ENCODE measurements around the gene ARHGEF28. TPM values are rescaled to one million over a fixed set of nuclear protein-coding genes. Genes with fewer than 3 reads are reported as not detected.

ARHGEF28 gene
- polyA plus RNA-seq, 1 experiment: 8.8 TPM

DNA sequence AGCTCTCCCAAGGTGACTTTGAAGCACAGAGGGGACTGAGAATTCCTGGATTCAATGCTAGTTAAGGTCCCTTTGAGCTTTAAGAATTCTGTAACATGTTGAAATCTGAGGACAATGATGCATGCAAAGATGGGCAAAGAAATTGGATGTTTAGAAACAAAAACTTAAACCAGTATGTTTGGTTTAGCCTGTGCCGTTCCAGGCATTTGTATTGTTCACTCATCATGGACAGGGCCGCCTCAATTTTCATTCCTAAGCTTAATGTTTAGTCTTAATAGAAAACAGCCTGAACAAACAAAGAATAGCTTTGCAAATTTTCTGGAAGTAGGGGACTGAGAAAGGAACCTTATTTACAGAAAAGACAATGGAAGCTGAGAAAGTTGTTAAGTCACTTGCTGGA, 267.8 kb downstream of the ARHGEF28 start:
- ChIA-PET CTCF (interaction anchor here (1.4 to 1.8 kb wide), 2 partner anchors 9 to 303 kb away, joined by 5 to 10 read pairs; no protein-coding TSS in a partner anchor), POLR2A (no interaction called here)
- H3K27ac ChIP-seq (ENCODE audit: low read depth, low read length): no peak overlapping the region

DNA sequence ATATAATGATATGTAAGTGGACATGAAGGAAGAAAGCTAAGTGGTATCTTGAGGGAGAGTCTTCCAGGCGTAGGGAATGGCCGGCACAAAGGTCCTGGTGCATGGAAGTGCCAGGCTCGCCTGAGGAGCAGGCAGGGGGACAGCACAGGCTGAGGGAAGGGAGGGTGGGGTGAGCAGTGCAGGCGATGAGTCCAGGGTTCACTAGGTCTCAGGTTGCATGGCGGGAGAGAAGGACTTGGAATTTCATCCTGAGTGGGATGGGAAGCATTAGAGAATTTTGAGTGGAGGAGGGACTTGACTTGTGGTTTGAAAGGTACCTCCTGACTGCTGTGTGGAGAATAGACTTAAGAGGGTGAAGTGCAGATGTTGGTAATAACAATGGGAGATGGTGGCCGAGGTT, 268.9 kb downstream of the ARHGEF28 start:
- no peak for DNase-seq (ENCODE audit: low read depth, low spot score)
- Histone ChIP-seq H3K9me3 (ENCODE audit: control insufficient read depth, insufficient read depth, low read length) (no peaks in the 10 kb centered on the region; the same call in 1 of the 2 replicates), H3K27me3 (ENCODE audit: control insufficient read depth, insufficient read depth, low read length) (no peaks in the 10 kb centered on the region), H3K4me3 (ENCODE audit: low read depth, low read length) (no peak overlapping the region), H3K27ac (ENCODE audit: low read depth, low read length) (no peak overlapping the region)
- CTCF ChIA-PET: interaction anchor here (1.8 kb wide), 1 partner anchor 8 kb away, joined by 10 read pairs; no protein-coding TSS in a partner anchor
- POLR2A ChIA-PET: no interaction called here
- TF ChIP-seq, protein P1, sequence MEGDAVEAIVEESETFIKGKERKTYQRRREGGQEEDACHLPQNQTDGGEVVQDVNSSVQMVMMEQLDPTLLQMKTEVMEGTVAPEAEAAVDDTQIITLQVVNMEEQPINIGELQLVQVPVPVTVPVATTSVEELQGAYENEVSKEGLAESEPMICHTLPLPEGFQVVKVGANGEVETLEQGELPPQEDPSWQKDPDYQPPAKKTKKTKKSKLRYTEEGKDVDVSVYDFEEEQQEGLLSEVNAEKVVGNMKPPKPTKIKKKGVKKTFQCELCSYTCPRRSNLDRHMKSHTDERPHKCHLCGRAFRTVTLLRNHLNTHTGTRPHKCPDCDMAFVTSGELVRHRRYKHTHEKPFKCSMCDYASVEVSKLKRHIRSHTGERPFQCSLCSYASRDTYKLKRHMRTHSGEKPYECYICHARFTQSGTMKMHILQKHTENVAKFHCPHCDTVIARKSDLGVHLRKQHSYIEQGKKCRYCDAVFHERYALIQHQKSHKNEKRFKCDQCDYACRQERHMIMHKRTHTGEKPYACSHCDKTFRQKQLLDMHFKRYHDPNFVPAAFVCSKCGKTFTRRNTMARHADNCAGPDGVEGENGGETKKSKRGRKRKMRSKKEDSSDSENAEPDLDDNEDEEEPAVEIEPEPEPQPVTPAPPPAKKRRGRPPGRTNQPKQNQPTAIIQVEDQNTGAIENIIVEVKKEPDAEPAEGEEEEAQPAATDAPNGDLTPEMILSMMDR (IDR thresholded peaks at IDR 0.05; ENCODE audit: low read depth, low read length): no peak

More for the DNA sequence above, 267.8 kb downstream of the ARHGEF28 start:
- Histone ChIP-seq H3K4me3 (ENCODE audit: low read depth, low read length) (no peak overlapping the region), H3K9me3 (ENCODE audit: control insufficient read depth, insufficient read depth, low read length) (no peaks in the 10 kb centered on the region; the same call in 1 of the 2 replicates), H3K27me3 (ENCODE audit: control insufficient read depth, insufficient read depth, low read length) (no peaks in the 10 kb centered on the region)
- DNase-seq (ENCODE audit: low read depth, low spot score): no peak
- TF ChIP-seq, protein P1 (IDR thresholded peaks at IDR 0.05; ENCODE audit: low read depth, low read length): no peak

DNA sequence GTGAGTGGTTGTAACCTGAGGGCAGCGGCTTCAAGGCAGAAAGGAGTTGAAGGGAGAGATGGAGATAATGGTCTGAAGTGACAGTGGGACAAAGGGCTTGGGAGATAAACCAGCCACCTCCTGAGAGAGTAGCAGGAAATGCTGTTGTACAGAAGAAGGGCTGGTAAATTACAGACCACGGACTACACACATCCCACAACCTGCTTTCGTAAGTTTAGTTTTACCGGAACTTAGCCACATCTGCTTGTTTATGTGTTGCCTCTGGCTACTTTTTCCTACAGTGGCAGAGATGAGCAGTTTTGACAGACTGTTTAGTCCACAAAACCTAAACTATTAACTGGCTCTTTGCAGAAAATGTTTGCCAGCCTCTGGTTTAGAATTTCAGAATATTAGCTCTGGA, 269.5 kb downstream of the ARHGEF28 start:
- Histone ChIP-seq H3K4me3 (ENCODE audit: low read depth, low read length) (no peak overlapping the region), H3K27ac (ENCODE audit: low read depth, low read length) (no peak overlapping the region), H3K27me3 (ENCODE audit: control insufficient read depth, insufficient read depth, low read length) (no peaks in the 10 kb centered on the region), H3K9me3 (ENCODE audit: control insufficient read depth, insufficient read depth, low read length) (no peaks in the 10 kb centered on the region; the same call in 1 of the 2 replicates)
- CTCF ChIA-PET: no interaction called here
- TF ChIP-seq, protein P1 (IDR thresholded peaks at IDR 0.05; ENCODE audit: low read depth, low read length): no peak
- POLR2A ChIA-PET: no interaction called here
- no peak for DNase-seq (ENCODE audit: low read depth, low spot score)

DNA sequence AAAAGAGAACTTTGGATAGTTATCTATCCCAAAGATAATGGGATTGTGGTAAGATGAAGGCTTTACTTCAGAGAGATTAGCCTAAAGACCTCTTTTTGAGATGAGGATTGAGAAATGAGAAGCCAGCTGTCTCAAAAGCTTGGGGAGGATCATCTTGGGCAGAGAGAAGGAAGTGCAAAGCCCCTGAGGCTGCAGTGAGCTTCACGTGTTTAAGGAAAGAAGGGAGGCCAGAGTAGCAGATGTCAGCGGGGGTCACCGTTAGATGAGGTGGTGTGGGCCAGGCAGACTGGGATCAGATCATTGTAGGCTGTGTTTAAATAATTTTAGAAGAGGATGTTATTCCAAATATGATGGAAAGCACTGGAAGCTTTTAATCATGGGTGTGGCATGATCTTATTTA, 270.1 kb downstream of the ARHGEF28 start:
- CTCF ChIA-PET: no interaction called here
- TF ChIP-seq, protein P1 (IDR thresholded peaks at IDR 0.05; ENCODE audit: low read depth, low read length): no peak
- no peak overlapping the region for H3K27ac ChIP-seq (ENCODE audit: low read depth, low read length)
- no peak for DNase-seq (ENCODE audit: low read depth, low spot score)
- no peak overlapping the region for H3K4me3 ChIP-seq (ENCODE audit: low read depth, low read length)
- POLR2A ChIA-PET: no interaction called here
- H3K9me3 ChIP-seq (ENCODE audit: control insufficient read depth, insufficient read depth, low read length): no peaks in the 10 kb centered on the region; the same call in 1 of the 2 replicates
- no peaks in the 10 kb centered on the region for H3K27me3 ChIP-seq (ENCODE audit: control insufficient read depth, insufficient read depth, low read length)

- ChIA-PET CTCF (no interaction called here), POLR2A (no interaction called here)
- TF ChIP-seq, protein P1 (IDR thresholded peaks at IDR 0.05; ENCODE audit: low read depth, low read length): no peak
- Histone ChIP-seq H3K9me3 (ENCODE audit: control insufficient read depth, insufficient read depth, low read length) (no peaks in the 10 kb centered on the region; the same call in 1 of the 2 replicates), H3K4me3 (ENCODE audit: low read depth, low read length) (no peak overlapping the region), H3K27ac (ENCODE audit: low read depth, low read length) (no peak overlapping the region), H3K27me3 (ENCODE audit: control insufficient read depth, insufficient read depth, low read length) (no peaks in the 10 kb centered on the region)
- no peak for DNase-seq (ENCODE audit: low read depth, low spot score)
Measured at GRCh38 chr5:73896668-73897067, 270.7 kb downstream of the ARHGEF28 start.

All from AG04450 (cell line).